AG04449 (cell line): ENCODE measurements around the gene NCAM2.

Source experiments
- CTCF ChIA-PET: fragments of 350-600 bp; formaldehyde crosslinking; extraction: SDS; loops from one replicate; lab custom pipeline; 2021; ENCODE audit warnings: antibody characterized with exemption; lab: Yijun Ruan, JAX
- POLR2A ChIA-PET: fragments of 400-600, 350-600 bp; formaldehyde crosslinking; extraction: SDS; loops from one replicate; lab custom pipeline; 2020; ENCODE audit warnings: antibody characterized with exemption, inconsistent platforms; lab: Yijun Ruan, JAX
- DNase-seq: peaks from one replicate; pipeline ENCODE4 v3.0.0-alpha.2; 2010; ENCODE audit warnings: low read depth, low spot score
- H3K4me3 ChIP-seq: 2 replicates; pipeline ENCODE4 v1.5.1; 2011; ENCODE audit warnings: low read depth, mild to moderate bottlenecking, control low read depth, low read length
- CTCF ChIP-seq: IDR thresholded peaks from one replicate; pipeline ENCODE4 v1.5.1; 2011; ENCODE audit warnings: mild to moderate bottlenecking, moderate library complexity, low read length, control low read depth, inconsistent platforms; ENCODE audit not compliant: insufficient read depth; ENCODE audit errors: missing control alignments

NCAM2 gene

GRCh38 chr21:21283810-21284209, 285.6 kb downstream of the NCAM2 start:
- no peak for TF ChIP-seq CTCF
- POLR2A ChIA-PET: no interaction called here
- no peak for DNase-seq
- H3K4me3 ChIP-seq: no peak overlapping the region
- CTCF ChIA-PET: no interaction called here

- ChIA-PET CTCF (no interaction called here), POLR2A (no interaction called here)
- no peak for DNase-seq
- no peak overlapping the region for H3K4me3 ChIP-seq
- no peak for TF ChIP-seq CTCF
Observed at GRCh38 chr21:21286170-21286798, 288.1 kb downstream of the NCAM2 start.

GRCh38 chr21:21290751-21291150, 292.5 kb downstream of the NCAM2 start:
- ChIA-PET CTCF (no interaction called here), POLR2A (no interaction called here)
- DNase-seq: no peak
- TF ChIP-seq CTCF: no peak
- H3K4me3 ChIP-seq: no peak overlapping the region

GRCh38 chr21:21291883-21292569, 293.8 kb downstream of the NCAM2 start:
- ChIA-PET CTCF (no interaction called here), POLR2A (no interaction called here)
- TF ChIP-seq CTCF: no peak
- H3K4me3 ChIP-seq: no peak overlapping the region
- DNase-seq: no peak

- ChIA-PET POLR2A (no interaction called here), CTCF (no interaction called here)
- no peak for DNase-seq
- no peak overlapping the region for H3K4me3 ChIP-seq
- TF ChIP-seq CTCF: no peak
Observed at GRCh38 chr21:21295303-21295702, 297.1 kb downstream of the NCAM2 start.

GRCh38 chr21:21297211-21297610, 299.0 kb downstream of the NCAM2 start:
- ChIA-PET CTCF (no interaction called here), POLR2A (no interaction called here)
- TF ChIP-seq CTCF: no peak
- no peak overlapping the region for H3K4me3 ChIP-seq
- DNase-seq: no peak
